Mesendoderm (in vitro differentiated cells): ENCODE results near the gene EPYC.

Experiments
- DNase-seq: peaks from one replicate; pipeline ENCODE4 v3.0.0; 2013
- H2AK5ac ChIP-seq: 2 replicates; pipeline ENCODE4 v1.6.1; 2013; ENCODE audit warnings: low read length, inconsistent platforms
- H2BK120ac ChIP-seq: 2 replicates; pipeline ENCODE4 v1.6.1; 2013; ENCODE audit warnings: low read depth, mild to moderate bottlenecking, low read length, moderate library complexity, mixed read lengths
- H2BK15ac ChIP-seq: replicated peaks from 2 replicates; pipeline ENCODE4 v1.6.1; 2013; ENCODE audit warnings: low read depth, mild to moderate bottlenecking, moderate library complexity
- H2BK5ac ChIP-seq: 2 replicates; pipeline ENCODE4 v1.6.1; 2013; ENCODE audit warnings: low read length, inconsistent platforms
- H3K18ac ChIP-seq: 2 replicates; pipeline ENCODE4 v1.6.1; 2013; ENCODE audit warnings: mild to moderate bottlenecking, low read length, mixed read lengths
- H3K23ac ChIP-seq: one replicate; pipeline ENCODE4 v1.6.1; 2013; ENCODE audit warnings: low read length
- H3K27ac ChIP-seq: 2 replicates; pipeline ENCODE4 v1.5.1; 2013; ENCODE audit warnings: low read depth, mild to moderate bottlenecking, inconsistent platforms, low read length, moderate library complexity
- H3K27me3 ChIP-seq: 2 replicates; pipeline ENCODE4 v1.6.1; 2013; ENCODE audit warnings: low read length, control low read depth, mild to moderate bottlenecking, inconsistent platforms; ENCODE audit not compliant: insufficient read depth, poor library complexity
- H3K36me3 ChIP-seq: 2 replicates; pipeline ENCODE4 v1.6.1; 2013; ENCODE audit warnings: low read length, inconsistent platforms; ENCODE audit not compliant: control insufficient read depth, insufficient read depth
- H3K4ac ChIP-seq: one replicate; pipeline ENCODE4 v1.6.1; 2013; ENCODE audit warnings: low read depth, mild to moderate bottlenecking, low read length, moderate library complexity
- H3K4me1 ChIP-seq: 2 replicates; pipeline ENCODE4 v1.6.1; 2013; ENCODE audit warnings: low read depth, low read length, inconsistent platforms; ENCODE audit not compliant: control insufficient read depth
- H3K4me2 ChIP-seq: 2 replicates; pipeline ENCODE4 v1.6.1; 2013; ENCODE audit warnings: low read length
- H3K4me3 ChIP-seq: 2 replicates; pipeline ENCODE4 v1.5.1; 2013; ENCODE audit warnings: mild to moderate bottlenecking, low read length
- H3K56ac ChIP-seq: one replicate; pipeline ENCODE4 v1.6.1; 2013; ENCODE audit warnings: low read length
- H3K79me1 ChIP-seq: 2 replicates; pipeline ENCODE4 v1.6.1; 2013; ENCODE audit warnings: low read length, inconsistent platforms
- H3K79me2 ChIP-seq: 2 replicates; pipeline ENCODE4 v1.6.1; 2013; ENCODE audit warnings: mild to moderate bottlenecking, low read length; ENCODE audit not compliant: control insufficient read depth, insufficient read depth
- H3K9ac ChIP-seq: 2 replicates; pipeline ENCODE4 v1.6.1; 2013; ENCODE audit warnings: low read length, inconsistent platforms
- H4K5ac ChIP-seq: one replicate; pipeline ENCODE4 v1.6.1; 2013; ENCODE audit warnings: low read length
- H4K8ac ChIP-seq: one replicate; pipeline ENCODE4 v1.6.1; 2013; ENCODE audit warnings: low read depth, mild to moderate bottlenecking, control low read depth, low read length, moderate library complexity
- WGBS: extraction: QIAGEN DNeasy Blood & Tissue Kit; methylation state at CpG from one replicate; pipeline ENCODE4 v1.1.7; 2013; ENCODE audit warnings: low lambda C conversion rate, missing lambda C conversion rate; ENCODE audit not compliant: insufficient coverage; ENCODE audit errors: extremely low coverage; 5-methylcytosine and 5-hydroxymethylcytosine counted together

EPYC gene

DNA sequence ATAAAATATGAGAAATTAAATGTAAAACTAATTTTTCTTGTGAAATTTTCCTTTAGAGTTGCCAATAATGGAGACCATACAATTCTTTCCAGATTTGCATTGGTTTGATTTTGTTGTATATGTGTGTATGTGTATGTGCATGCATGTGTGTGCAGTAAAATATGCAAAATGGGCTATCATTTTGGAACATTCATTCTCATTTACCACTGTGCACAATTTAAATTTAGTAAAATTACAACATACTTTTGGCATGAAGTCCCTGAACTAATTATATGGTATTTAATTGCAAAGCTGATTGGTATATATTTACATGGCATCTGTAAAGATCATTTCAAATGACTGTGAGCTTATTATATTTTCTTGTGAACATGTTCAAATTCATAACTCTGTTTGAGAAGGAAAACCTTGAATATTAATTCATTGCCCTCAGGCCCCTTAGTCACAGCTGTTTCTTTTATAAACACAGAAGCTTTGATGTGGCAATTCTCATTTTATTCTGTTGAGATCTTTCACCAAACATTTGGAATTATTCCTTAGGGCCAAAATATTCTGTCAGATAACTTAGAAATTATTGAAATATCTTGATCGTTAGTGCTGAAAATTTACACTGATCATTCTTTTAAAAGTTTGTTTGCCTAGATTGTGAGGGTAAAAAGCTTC lies 35.5 kb upstream of the EPYC start:
- no peak for DNase-seq
- Histone ChIP-seq H3K79me2 (no peaks in the 10 kb centered on the region), H4K8ac (no peak overlapping the region), H3K4me1 (no peaks in the 10 kb centered on the region), H3K79me1 (no peaks in the 10 kb centered on the region), H3K27me3 (no peaks in the 10 kb centered on the region), H4K5ac (no peak overlapping the region), H2AK5ac (no peak overlapping the region), H3K4ac (no peak overlapping the region), H2BK120ac (no peak overlapping the region), H3K36me3 (no peaks in the 10 kb centered on the region), H3K9ac (no peak overlapping the region), H3K23ac (no peak overlapping the region), H3K4me2 (no peak overlapping the region), H2BK15ac (no peak overlapping the region), H3K4me3 (no peak overlapping the region), H3K27ac (no peak overlapping the region), H3K56ac (no peak overlapping the region), H3K18ac (no peak overlapping the region), H2BK5ac (no peak overlapping the region)
- no CpG with 5 or more reads among the region's 1 CpG for WGBS

DNA sequence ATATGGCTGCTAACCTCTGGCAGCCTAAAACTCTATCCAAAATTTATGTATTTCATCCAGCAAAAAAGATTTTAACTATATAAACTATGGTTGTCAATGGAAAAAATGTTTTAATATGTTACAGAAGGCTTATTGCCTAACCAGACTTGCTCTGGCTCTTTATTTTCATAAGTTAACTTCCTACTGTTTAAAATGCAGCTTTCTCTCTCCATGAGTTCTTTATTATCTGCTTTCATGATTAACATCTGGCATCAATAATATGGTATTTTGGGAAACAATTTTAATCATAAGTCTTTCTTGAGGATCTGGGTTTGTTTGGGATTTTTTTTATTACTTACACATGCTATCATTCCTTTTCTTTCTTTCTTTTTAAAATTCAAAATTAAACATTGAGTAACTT lies 32.5 kb upstream of the EPYC start:
- Histone ChIP-seq H3K4me2 (no peak overlapping the region), H3K36me3 (no peaks in the 10 kb centered on the region), H3K79me1 (no peaks in the 10 kb centered on the region), H4K5ac (no peak overlapping the region), H2BK15ac (no peak overlapping the region), H3K23ac (no peak overlapping the region), H4K8ac (no peak overlapping the region), H3K18ac (no peak overlapping the region), H3K4me3 (no peak overlapping the region), H3K4me1 (no peaks in the 10 kb centered on the region), H3K79me2 (no peaks in the 10 kb centered on the region), H3K27me3 (no peaks in the 10 kb centered on the region), H3K4ac (no peak overlapping the region), H3K27ac (no peak overlapping the region), H3K9ac (no peak overlapping the region), H2BK5ac (no peak overlapping the region), H2BK120ac (no peak overlapping the region), H3K56ac (no peak overlapping the region), H2AK5ac (no peak overlapping the region)
- DNase-seq, result no peak

GRCh38 chr12:91033251-91033650 lies 28.5 kb upstream of the EPYC start:
- Histone ChIP-seq H3K56ac (no peak overlapping the region), H3K4me3 (no peak overlapping the region), H2BK5ac (no peak overlapping the region), H2BK15ac (no peak overlapping the region), H3K4ac (no peak overlapping the region), H2BK120ac (no peak overlapping the region), H2AK5ac (no peak overlapping the region), H4K8ac (no peak overlapping the region), H3K4me1 (no peaks in the 10 kb centered on the region), H3K79me2 (no peaks in the 10 kb centered on the region), H3K18ac (no peak overlapping the region), H3K9ac (no peak overlapping the region), H3K27ac (no peak overlapping the region), H4K5ac (no peak overlapping the region), H3K27me3 (no peaks in the 10 kb centered on the region), H3K36me3 (no peaks in the 10 kb centered on the region), H3K4me2 (no peak overlapping the region), H3K79me1 (no peaks in the 10 kb centered on the region), H3K23ac (no peak overlapping the region)
- DNase-seq, result no peak
- no CpG with 5 or more reads among the region's 2 CpGs for WGBS

- Histone ChIP-seq H3K9ac (no peak overlapping the region), H3K56ac (no peak overlapping the region), H2BK120ac (no peak overlapping the region), H3K4me3 (no peak overlapping the region), H4K8ac (no peak overlapping the region), H3K36me3 (no peaks in the 10 kb centered on the region), H2BK5ac (no peak overlapping the region), H2BK15ac (no peak overlapping the region), H3K4ac (no peak overlapping the region), H3K23ac (no peak overlapping the region), H3K27ac (no peak overlapping the region), H3K18ac (no peak overlapping the region), H3K79me2 (no peaks in the 10 kb centered on the region), H3K4me1 (no peaks in the 10 kb centered on the region), H3K79me1 (no peaks in the 10 kb centered on the region), H4K5ac (no peak overlapping the region), H2AK5ac (no peak overlapping the region), H3K4me2 (no peak overlapping the region), H3K27me3 (no peaks in the 10 kb centered on the region)
- DNase-seq, result no peak
- WGBS, result no CpG with 5 or more reads among the region's 1 CpG
These were observed 18.7 kb upstream of the EPYC start for GRCh38 chr12:91023326-91024004.

DNA sequence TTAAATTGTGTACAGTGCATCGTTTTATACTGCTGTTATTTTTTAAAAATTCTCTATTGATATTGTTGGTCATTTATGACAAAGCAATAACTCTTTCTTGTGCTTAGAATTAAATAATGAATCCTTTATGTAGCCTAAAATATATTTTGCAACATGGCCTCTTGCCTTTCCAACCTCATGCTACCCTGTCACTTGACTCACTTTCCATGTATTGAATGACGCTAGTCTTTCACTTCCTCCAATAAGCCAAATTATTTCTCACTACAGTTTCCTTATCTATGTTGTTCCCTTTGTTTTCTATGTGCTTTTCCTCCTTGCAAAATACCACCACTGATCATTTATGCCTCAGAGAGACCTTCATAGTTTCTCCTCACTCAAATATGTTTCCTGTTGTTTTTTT lies 16.3 kb upstream of the EPYC start:
- no peaks in the 10 kb centered on the region for H3K79me2 ChIP-seq
- H2BK5ac ChIP-seq, result no peak overlapping the region
- no peak overlapping the region for H4K8ac ChIP-seq
- H3K79me1 ChIP-seq, result no peaks in the 10 kb centered on the region
- H3K4me1 ChIP-seq, result no peaks in the 10 kb centered on the region
- no peaks in the 10 kb centered on the region for H3K36me3 ChIP-seq
- no peak overlapping the region for H2BK120ac ChIP-seq
- no peaks in the 10 kb centered on the region for H3K27me3 ChIP-seq
- H3K56ac ChIP-seq, result no peak overlapping the region
- no peak overlapping the region for H3K18ac ChIP-seq
- H3K4ac ChIP-seq, result no peak overlapping the region
- no peak overlapping the region for H2AK5ac ChIP-seq
- no CpG with 5 or more reads among the region's 2 CpGs for WGBS
- no peak overlapping the region for H3K27ac ChIP-seq
- H3K4me2 ChIP-seq, result no peak overlapping the region
- no peak overlapping the region for H3K4me3 ChIP-seq
- H3K23ac ChIP-seq, result no peak overlapping the region
- no peak overlapping the region for H2BK15ac ChIP-seq
- H4K5ac ChIP-seq, result no peak overlapping the region
- H3K9ac ChIP-seq, result no peak overlapping the region
- DNase-seq, result no peak

- Histone ChIP-seq H3K23ac (no peak overlapping the region), H3K4me2 (no peak overlapping the region), H4K5ac (no peak overlapping the region), H3K4me3 (no peak overlapping the region), H3K18ac (no peak overlapping the region), H2BK120ac (no peak overlapping the region), H2BK5ac (no peak overlapping the region), H3K79me1 (no peaks in the 10 kb centered on the region), H3K56ac (no peak overlapping the region), H2AK5ac (no peak overlapping the region), H3K4ac (no peak overlapping the region), H3K79me2 (no peaks in the 10 kb centered on the region), H3K36me3 (no peaks in the 10 kb centered on the region), H2BK15ac (no peak overlapping the region), H3K4me1 (no peaks in the 10 kb centered on the region), H3K9ac (no peak overlapping the region), H3K27me3 (no peaks in the 10 kb centered on the region), H3K27ac (no peak overlapping the region), H4K8ac (no peak overlapping the region)
- no CpG with 5 or more reads among the region's 4 CpGs for WGBS
- DNase-seq, result no peak
These were observed 14.7 kb upstream of the EPYC start for GRCh38 chr12:91019455-91019854.
